NCI-H2227 (cell line): ENCODE measurements around the gene TLE6.
"Not testable (repeated sequence)": the region's sequence is repeated elsewhere in the genome, so short reads cannot be mapped to it uniquely, and the experiment has no call there.

Experiments
- DNase-seq: peaks from one replicate; lab custom pipeline; 2025; ENCODE audit not compliant: unreplicated experiment; lab: John Stamatoyannopoulos, UW

Gene TLE6

DNA sequence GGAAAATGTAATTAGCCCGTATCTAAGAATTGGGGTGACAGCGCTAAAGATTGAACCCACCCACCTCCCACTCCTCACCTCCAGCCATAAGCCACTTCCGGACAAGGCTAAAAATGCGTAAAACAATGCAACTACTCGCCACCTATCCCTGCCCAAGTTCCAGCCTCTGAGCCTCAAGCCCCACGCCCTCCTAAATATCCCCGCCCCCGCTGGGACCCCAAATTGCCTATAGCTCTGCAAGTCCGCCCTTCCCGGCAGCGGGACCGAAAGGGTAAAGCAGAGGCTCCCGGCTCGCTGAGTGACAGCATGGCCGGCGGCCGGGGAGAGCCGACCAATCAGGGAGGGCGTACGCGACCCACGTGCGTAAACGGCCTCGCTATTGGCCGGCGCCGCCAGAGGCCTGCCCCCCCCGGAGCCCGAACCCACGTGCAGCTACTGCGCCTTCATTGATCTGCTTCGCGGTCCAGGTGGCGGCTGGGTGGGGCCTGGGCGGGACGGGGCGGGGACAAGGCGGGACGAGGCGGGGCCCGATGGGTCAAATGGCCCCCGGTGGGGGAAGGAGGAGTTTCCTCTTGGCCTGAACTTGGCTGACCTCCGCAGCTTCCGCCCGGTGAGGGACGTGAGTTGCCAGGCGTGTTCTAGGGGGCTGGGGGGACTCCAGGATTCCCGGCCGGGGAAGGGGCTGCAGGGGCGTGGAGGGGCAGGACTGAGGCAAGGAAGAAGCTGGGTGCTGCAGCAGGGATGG is at the start of gene TLE6:
TLE6 (plus strand) TSS at position 564 of the 745 bp plus-strand sequence. CDS start 670 bp downstream, outside the sequence.
- DNase-seq = peak; percentile 95

DNA sequence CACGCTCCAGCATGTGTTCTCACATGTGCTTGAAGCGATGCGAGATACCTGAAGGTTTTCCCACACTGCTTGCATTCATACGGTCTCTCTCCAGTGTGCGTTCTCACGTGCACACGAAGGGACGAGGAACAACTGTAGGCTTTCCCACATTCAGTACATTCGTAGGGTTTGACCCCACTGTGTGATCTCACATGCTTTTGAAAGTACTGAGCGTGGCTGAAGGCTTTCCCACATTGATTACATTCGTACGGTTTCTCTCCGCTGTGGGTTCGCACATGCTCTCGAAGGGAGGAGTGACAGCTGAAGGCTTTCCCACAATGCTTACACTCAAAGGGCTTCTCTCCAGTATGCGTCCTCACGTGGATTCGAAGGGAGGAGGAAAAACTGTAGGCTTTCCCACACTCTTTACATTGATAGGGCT is 43.9 kb upstream of the TLE6 start:
- no peak for DNase-seq

DNA sequence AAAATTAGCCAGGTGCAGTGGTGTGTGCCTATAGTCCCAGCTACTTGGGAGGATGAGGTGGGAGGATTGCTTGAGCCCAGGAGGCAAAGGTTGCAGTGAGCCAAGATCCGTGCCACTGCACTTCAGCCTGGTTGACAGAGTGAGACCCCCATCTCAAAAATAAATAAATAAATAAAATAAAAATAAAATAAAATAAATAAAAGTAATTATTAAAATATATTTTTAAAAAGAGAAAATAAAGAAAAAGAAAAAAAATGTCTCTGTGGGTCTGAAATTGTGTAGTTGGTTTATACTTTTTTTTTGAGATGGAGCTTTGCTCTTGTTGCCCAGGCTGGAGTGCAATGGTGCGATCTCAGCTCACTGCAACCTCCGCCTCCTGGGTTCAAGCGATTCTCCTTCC is 41.5 kb upstream of the TLE6 start:
- DNase-seq = not testable (repeated sequence)

DNA sequence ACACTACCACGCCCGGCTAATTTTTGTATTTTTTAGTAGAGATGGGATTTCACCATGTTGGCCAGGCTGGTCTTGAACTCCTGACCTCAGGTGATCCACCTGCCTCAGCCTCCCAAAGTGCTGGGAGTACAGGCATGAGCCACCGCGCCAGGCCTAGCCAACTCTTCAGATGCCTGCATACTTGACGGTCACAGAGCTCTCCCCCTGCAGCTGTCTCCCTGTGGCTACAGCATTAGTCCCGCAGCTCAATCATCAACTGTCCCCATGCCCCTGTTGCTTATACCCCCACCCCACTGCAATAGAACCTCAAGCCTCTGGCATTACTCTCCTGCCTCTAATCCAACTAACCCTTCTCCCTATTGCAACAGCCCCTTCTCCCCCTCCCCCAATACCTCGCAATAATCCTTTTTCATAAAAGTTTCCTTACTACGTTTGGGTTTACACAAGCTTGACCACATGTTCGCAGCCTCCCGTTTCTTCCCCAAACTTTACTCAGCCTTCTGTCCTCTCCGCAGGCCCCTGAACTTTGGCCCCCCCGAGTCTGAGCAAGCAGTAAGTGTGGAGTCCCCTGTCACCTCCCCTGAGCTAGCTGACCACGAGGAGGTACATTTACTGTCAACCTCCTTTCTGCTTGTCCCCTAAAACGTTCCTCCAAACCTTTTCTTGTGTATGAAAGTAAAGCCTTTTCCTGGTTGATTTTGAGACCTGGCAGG is 34.3 kb upstream of the TLE6 start:
- no peak for DNase-seq

DNA sequence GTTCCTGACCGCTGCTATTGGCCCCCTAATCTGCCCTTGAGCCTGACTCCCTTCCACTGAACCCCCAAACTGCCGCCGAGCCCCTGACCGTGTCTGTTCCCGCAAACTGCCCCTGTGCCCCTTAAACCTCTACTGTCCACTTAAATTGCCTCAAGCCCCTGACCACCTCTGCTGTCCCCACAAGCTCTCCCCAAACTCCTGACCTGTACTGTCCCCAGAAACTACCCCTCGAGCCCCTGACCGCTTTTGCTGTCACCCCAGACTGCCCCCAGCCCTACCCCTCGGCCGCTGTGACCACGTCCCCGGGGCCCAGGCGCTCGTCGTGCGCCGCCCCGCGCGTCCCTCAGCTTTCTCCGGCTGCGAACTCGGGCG is 33.0 kb upstream of the TLE6 start:
- DNase-seq = no peak

DNA sequence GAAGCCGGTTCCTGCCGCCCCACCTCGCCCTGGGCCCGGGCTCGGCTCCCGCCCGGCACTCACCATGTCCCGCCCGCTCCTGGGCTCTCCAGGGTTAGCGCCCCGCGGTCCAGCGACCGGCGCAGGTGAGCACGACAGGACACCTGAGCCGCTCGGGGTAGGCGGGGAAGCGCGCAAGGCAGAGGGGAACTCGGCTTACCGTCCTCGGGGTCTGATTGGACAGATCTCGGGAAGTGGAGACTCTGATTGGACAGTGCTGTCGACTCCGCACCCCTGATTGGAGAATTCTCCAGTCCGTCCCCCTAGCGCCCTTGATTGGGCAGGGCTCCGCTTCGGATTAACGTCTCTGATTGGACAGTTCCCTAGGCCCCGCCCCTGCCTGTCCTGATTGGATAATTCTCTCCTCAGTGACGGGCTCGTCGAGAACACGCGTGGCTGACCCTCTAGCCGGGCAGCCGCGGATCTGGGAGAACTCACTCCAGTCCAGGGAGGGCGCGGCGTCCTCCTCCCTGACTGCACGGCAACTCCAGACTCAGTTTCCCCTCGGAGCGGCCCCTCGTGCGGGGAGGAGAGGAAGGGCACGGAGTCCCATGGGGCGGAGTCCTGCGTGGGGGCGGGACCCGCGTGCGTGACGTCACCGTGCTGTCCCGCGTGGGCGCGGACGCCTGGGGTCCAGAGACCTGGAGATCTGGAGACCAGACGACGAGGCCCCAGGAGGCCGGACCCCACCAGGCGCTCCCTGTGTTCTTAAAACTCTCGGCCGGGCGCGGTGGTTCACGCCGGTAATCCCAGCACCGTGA is 32.4 kb upstream of the TLE6 start, which contains the start of gene ZNF77:
ZNF77 (minus strand) TSS at position 197 of the 800 bp plus-strand sequence; CDS start at position 66, 131 bp downstream.
- peak; percentile 97 for DNase-seq

DNA sequence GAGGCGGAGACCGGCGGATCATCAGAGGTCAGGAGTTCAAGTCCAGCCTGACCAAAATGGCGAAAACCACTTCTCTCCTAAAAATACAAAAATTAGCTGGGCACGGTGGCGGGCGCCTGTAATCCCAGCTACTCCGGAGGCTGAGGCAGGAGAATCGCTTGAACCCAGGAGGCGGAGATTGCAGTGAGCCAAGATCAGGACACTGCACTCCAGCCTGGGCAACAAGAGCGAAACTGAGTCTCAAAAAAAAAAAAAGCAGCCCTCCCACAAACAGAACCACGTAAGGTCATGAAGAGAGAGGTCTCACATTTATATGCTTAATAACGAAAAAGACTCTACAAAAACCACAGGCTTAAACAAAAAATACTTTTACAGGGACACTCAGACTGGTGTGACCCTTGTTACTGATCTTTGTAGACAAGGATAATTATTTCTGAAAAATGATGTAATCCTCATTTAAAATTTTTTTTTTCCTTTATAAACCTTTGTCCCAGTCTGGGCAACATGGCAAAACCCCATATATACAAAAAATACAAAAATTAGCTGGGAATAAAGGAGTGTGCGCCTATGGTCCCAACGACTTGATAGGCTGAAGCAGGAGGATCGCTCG is 31.7 kb upstream of the TLE6 start:
- DNase-seq = no peak

DNA sequence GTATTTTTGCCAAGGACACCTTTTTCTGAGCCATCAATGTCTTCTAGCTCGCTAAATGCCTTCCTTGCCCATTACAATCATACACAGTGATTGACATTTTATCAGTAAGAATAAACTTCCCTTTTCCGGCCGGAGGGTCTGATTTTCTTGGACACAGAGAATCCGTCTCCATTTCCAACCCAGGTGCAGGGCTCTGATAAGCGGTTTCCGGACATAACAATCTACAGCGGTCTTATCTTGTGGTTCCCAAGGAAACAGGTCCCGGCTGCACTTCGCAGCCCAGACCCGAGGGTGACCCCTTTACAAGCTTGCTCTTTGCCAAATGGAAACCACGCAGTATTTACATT is 27.5 kb upstream of the TLE6 start:
- peak; percentile 39 for DNase-seq

DNA sequence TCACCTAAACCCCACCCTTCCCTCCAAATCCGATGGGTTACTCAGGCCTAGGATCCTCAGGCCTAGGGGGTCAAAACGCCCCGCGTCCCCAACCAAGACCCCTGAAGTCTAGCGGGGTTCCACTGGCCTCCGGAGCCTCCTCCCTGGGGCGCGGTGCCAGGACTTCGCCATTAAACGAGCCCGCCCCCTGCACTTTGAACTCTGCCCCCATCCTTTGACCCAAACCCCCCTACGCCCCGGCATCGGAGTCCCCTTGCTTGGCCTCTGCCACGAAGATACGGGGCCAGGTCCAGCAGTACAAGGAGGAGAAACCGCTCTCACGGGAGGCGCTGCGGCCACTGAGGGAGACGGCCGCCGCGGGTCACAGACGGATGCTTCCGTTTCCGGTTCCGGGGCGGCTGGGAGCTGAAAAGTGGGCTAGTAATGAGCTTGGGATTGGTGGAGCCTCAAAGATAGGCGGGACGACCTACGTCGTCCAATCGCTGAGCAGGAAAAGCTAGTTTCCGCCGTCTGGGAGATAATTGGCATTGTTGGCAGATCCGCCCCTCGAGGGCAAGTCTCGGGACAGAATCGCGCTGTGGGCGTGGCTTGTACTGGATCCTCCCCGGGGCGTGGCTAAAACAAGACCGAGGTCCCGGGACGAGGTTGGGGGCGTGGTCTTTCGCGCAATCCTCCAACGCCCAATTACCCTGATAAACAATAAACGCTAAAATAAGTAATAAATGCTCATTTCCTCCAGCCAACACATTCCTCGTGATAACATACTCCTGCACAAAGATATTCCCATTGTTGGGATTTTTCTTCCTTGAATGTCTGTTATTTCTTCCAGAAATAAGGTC is 26.9 kb upstream of the TLE6 start:
- DNase-seq = peak; percentile 98

DNA sequence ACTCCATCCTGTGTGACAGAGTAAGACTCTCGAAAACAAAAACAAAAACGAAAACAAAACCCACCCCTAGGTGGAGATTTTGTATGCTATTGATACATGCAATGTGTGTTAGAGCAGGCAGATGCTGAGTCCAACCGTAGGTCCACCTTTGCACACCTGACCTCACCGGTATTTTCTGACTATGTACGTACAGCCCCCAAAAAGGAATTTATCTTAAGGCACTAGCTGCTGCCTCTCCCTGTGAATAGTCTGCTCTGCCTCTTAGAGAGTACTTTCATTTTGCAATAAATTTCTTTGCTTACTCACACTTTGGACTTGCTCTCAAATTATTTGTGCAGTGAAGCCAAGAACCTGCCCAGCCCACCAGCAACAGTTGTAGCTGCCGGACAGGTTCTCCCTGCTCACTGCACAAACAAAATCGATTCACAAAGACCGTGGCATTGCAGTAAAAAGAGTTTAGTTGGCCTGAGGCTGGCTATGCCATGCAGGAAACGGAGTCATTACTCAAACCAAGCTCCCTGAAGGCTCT is 24.3 kb upstream of the TLE6 start:
- peak; percentile 13 for DNase-seq

DNA sequence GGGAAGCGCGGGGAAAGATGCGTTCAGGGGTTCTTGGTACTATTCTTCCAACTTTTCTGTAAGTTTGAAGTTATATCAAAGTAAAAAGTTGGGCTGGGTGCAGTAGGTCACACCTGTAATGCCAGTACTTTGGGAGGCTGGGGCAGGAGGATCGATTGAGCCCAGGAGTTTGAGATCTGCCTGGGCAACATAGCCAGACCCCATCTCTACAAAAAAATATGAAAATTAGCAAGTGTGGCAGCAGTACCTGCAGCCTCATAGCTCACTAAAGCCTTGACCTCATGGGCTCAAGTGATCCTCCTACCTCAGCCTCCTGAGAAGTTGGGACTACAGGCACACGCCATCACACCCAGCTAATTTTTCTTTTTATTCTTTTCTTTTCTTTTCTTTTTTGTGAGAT is 20.2 kb upstream of the TLE6 start:
- DNase-seq = no peak

DNA sequence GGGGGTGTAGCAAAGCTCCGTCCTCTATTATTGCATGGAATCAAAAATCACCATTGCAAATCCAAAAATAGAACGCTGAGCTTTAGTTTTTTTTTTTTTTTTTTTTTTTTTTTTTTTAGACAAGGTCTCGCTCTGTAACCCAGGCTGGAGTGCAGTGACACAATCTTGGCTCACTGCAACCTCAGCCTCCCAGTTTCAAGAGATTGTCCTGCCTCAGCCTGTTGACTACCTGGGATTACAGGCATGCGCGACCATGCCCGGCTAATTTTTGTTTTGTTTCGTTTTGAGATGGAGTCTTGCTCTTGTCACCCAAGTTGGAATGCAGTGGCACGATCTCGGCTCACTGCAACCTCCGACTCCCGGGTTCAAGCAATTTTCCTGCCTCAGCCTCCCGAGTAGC is 17.2 kb upstream of the TLE6 start:
- DNase-seq = no peak

DNA sequence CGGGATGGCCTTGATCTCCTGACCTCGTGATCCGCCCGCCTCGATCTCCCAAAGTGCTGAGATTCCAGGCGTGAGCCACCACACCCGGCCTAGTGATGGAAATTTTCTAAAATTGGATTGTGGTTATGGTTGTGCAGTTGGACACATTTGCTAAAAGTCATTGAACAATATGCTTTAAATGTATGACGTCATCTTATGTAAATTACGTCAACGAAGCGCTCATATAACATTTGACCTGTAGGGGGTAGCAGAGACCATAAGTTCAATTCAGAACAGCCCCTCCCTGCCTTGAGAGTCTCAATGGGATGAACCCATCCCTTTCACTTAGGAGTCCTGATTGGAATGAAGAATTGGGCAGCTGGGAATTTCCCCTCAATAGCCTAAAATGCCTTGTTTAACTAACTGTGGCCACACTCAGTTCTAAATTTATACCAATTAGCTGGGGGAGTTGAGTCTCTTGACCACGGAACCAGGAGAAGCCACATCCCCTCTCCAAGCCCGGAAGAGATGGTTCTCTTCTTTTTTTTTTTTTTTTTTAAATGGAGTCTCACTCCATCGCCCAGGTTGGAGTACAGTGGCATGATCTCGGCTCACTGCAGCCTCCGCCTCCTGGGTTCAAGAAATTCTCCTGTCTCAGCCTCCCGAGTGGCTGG is 15.2 kb upstream of the TLE6 start:
- peak; percentile 89 for DNase-seq

DNA sequence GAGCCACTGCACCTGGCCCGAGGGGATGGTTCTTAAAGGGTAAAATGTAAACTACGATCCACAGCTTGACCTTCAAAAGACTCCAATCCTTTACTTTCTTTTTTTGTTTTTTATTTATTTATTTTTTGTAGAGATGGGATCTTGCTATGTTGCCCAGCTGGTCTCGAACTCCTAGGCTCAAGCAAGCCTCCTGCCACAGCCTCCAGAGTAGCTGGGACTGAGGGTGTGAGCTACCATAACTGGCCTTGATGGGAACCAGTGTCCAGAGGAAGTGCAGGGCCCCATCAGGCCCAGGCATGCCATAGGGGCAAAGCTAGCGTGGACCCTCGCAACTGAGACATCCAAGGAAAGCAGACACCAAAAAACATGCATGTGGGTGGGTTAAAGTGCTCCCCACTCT is 14.2 kb upstream of the TLE6 start:
- no peak for DNase-seq

DNA sequence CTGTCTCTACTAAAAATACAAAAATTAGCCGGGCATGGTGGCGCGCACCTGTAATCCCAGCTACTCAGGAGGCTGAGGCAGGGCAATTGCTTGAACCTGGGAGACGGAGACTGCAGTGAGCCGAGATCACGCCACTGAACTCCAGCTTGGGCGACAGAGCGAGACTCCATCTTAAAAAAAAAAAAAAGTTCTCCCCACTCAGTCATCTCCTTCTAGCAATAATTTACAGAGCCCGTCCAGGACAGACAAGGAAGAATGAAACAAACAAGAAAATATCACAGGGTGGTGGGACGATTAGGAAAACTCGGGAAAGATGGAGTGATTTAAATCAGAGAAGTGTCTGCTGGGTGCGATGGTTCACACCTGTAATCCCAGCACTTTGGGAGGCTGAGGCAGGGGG is 13.7 kb upstream of the TLE6 start:
- DNase-seq = not testable (repeated sequence)

DNA sequence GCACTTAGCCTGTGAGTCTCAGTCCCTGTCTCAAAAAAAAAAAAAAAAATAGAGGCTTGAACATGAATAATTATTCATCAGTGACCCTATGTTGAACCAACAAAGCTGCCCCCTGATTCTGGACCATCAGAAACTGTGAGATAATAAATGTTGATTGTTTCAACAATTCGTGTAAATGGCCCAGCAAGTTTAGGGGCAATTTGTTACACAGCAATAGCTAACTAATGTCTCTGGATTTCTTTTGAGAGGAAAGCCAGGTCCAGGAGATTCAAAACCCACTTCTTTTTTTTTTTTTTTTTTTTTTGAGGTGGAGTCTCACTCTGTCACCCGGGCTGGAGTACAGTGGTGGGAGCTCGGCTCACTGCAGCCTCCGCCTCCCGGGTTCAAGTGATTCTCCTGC is 12.5 kb upstream of the TLE6 start:
- DNase-seq = no peak

DNA sequence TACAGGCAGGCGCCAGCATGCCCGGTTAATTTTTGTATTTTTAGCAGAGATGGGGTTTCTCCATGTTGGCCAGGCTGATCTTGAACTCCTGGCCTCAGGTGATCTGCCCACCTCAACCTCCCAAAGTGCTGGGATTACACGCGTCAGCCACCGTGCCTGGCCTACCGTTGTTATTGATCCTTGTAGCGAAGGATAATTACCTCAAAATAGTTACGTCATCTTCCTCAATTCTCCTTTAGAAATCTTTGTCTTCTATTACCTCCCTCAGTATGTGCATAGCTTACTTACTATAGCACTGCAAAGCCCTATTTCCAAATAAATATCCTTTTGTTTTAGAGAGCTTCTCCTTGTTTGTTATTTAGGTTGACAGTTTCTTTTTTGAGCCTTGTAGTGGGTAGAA is 9.4 kb upstream of the TLE6 start:
- DNase-seq = no peak

DNA sequence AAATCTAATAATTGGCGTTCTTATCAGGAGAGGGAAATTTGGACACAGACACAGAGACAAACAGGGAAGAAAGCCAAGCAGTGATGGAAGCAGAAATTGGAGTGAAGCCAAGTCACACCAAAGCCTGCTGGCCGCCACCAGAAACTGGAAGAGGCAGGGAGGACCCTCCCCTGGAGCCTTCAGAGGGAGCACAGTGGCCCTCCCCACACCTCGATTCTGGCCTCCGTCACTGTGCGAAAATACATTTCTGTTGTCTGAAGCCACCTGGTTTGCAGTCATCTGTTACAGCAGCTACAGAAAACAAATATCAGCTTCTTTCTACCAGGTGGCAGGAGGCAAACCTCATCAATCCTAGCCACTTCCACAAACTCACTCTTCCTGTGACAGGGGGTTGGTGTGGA is 8.3 kb upstream of the TLE6 start:
- peak; percentile 52 for DNase-seq

DNA sequence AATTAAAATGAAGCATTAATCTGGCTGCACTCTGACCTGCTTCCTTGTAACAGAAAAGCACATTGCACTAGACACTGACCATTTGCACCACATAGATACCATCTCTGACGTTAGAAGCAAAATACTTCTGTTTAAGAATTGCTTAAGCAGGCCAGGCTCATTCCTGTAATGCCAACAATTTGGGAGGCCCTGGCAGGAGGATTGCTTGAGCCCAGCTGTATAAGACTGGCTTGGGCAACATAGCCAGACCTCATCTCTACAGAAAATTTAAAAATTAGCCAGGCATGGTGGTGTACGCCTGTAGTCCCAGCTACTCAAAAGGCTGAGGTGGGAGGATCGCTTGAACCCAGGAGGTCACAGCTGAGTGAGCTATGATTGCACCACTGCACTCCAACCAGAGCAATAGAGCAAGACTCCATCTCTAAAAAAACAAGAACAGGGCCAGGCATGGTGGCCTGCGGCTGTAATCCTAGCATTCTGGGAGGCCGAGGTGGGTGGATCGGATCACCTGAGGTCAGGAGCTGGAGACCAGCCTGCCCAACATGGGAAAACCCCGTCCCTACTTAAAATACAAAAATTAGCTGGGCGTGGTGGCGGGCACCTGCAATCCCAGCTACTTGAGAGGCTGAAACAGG is 7.0 kb upstream of the TLE6 start:
- no peak for DNase-seq
